Liver (tissue), 9 donors: ENCODE measurements around the gene AGPAT1. TPM values are rescaled to one million over a fixed set of nuclear protein-coding genes. Genes with fewer than 3 reads are reported as not detected.

Source experiments
- DNase-seq: peaks from one replicate; pipeline ENCODE4 v3.0.0-alpha.2; 2017; ENCODE audit warnings: low spot score
- H3K27ac ChIP-seq, 2 donors: one replicate each; pipeline ENCODE4 v1.7.0; 2013; ENCODE audit warnings: inconsistent platforms in 2 of 2, low read length in 2 of 2, control low read depth in 1 of 2, low read depth in 1 of 2, mild to moderate bottlenecking in 1 of 2
- H3K27me3 ChIP-seq, 4 donors: one replicate each; pipeline versions ENCODE4 v1.6.1 to v1.7.0; 2013; ENCODE audit warnings: low read length in 3 of 4, inconsistent platforms in 1 of 4, mild to moderate bottlenecking in 1 of 4, moderate library complexity in 1 of 4; ENCODE audit not compliant: control insufficient read depth in 4 of 4, insufficient read depth in 4 of 4
- H3K36me3 ChIP-seq, 4 donors: one replicate each; pipeline versions ENCODE4 v1.6.1 to v1.7.0; 2013; ENCODE audit warnings: low read length in 3 of 4, mild to moderate bottlenecking in 3 of 4, low read depth in 1 of 4, moderate library complexity in 1 of 4; ENCODE audit not compliant: control insufficient read depth in 4 of 4, insufficient read depth in 3 of 4
- H3K4me1 ChIP-seq, 4 donors: one replicate each; pipeline versions ENCODE4 v1.6.1 to v1.7.0; 2013; ENCODE audit warnings: low read length in 3 of 4, mild to moderate bottlenecking in 3 of 4, moderate library complexity in 1 of 4; ENCODE audit not compliant: control insufficient read depth in 4 of 4, insufficient read depth in 4 of 4
- H3K4me3 ChIP-seq, 3 donors: one replicate each; pipeline versions ENCODE4 v1.6.1 to v1.7.0; 2013; ENCODE audit warnings: low read length in 3 of 3, control low read depth in 1 of 3, low read depth in 1 of 3, mild to moderate bottlenecking in 1 of 3
- H3K9ac ChIP-seq, 2 donors: one replicate each; pipeline ENCODE4 v1.7.0; 2013; ENCODE audit warnings: low read length in 2 of 2, mild to moderate bottlenecking in 2 of 2, moderate library complexity in 2 of 2, control low read depth in 1 of 2, low read depth in 1 of 2
- H3K9me3 ChIP-seq, 4 donors: one replicate each; pipeline versions ENCODE4 v1.6.1 to v1.7.0; 2013; ENCODE audit warnings: low read length in 3 of 4; ENCODE audit not compliant: control insufficient read depth in 4 of 4
- EGR1 ChIP-seq, 2 donors: IDR thresholded peaks; 2 replicates each; pipeline ENCODE4 v1.6.1; 2016 to 2018; ENCODE audit warnings: antibody characterized with exemption in 2 of 2, low read depth in 2 of 2
- FOXA1 ChIP-seq: IDR thresholded peaks from 2 replicates; pipeline ENCODE4 v1.6.1; 2016; ENCODE audit warnings: antibody characterized with exemption
- FOXA2 ChIP-seq: IDR thresholded peaks from 2 replicates; pipeline ENCODE4 v1.6.1; 2016; ENCODE audit warnings: antibody characterized with exemption
- GABPA ChIP-seq, 2 donors: IDR thresholded peaks in 1 of 2; conservative IDR thresholded peaks in 1 of 2; 2 replicates each; pipeline ENCODE4 v1.6.1; 2016; ENCODE audit warnings: antibody characterized with exemption in 2 of 2, mild to moderate bottlenecking in 1 of 2, moderate library complexity in 1 of 2
- HNF4A ChIP-seq, 2 donors: conservative IDR thresholded peaks; 2 replicates each; pipeline ENCODE4 v1.6.1; 2016; ENCODE audit warnings: antibody characterized with exemption in 2 of 2, mild to moderate bottlenecking in 2 of 2
- HNF4G ChIP-seq: IDR thresholded peaks from 2 replicates; pipeline ENCODE4 v1.6.1; 2016; ENCODE audit warnings: antibody characterized with exemption
- JUND ChIP-seq, 2 donors: IDR thresholded peaks; 2 replicates each; pipeline ENCODE4 v1.6.1; 2016; ENCODE audit warnings: antibody characterized with exemption in 2 of 2
- NR2F2 ChIP-seq: IDR thresholded peaks from 2 replicates; pipeline ENCODE4 v1.6.1; 2016; ENCODE audit warnings: antibody characterized with exemption
- RAD21 ChIP-seq, 2 donors: IDR thresholded peaks; 2 replicates each; pipeline ENCODE4 v1.6.1; 2016; ENCODE audit warnings: antibody characterized with exemption in 2 of 2, mild to moderate bottlenecking in 2 of 2
- RXRA ChIP-seq, 2 donors: IDR thresholded peaks; 2 replicates each; pipeline ENCODE4 v1.6.1; 2017 to 2018; ENCODE audit warnings: antibody characterized with exemption in 2 of 2, mild to moderate bottlenecking in 1 of 2
- SP1 ChIP-seq: IDR thresholded peaks from 2 replicates; pipeline ENCODE4 v1.6.1; 2018; ENCODE audit warnings: antibody characterized with exemption, mild to moderate bottlenecking
- TAF1 ChIP-seq: conservative IDR thresholded peaks from 2 replicates; pipeline ENCODE4 v1.6.1; 2016; ENCODE audit warnings: antibody characterized with exemption, mild to moderate bottlenecking
- WGBS: extraction: QIAGEN DNeasy Blood & Tissue Kit; methylation state at CpG from one replicate; pipeline ENCODE4 v1.1.7; 2013; 5-methylcytosine and 5-hydroxymethylcytosine counted together
- polyA plus RNA-seq, 2 donors: library from polyadenylated mRNA; stranded (reverse) in 1 of 2; unstranded in 1 of 2; fragments of 200-250 nt in 1 of 2; fragments of >200 nt in 1 of 2; fragmentation: Nextera tagmentation in 1 of 2; extraction: Ambion mirVana in 1 of 2; gene quantifications; one replicate each; pipeline versions ENCODE4 v1.2.1 to v1.2.3, GENCODE V29; 2013 to 2015
- total RNA-seq, 2 donors: library from RNA; depleted of rRNA; stranded (reverse); fragments of >200 nt; gene quantifications; one replicate each; pipeline ENCODE4 v1.2.3, GENCODE V29; 2014
- TF ChIP-seq, protein P1 (sequence below): IDR thresholded peaks from 2 replicates; pipeline ENCODE4 v1.6.1; 2016; ENCODE audit warnings: antibody characterized with exemption
- TF ChIP-seq, protein P2 (sequence below): IDR thresholded peaks from 2 replicates; pipeline ENCODE4 v1.6.1; 2016; ENCODE audit warnings: antibody characterized with exemption, mild to moderate bottlenecking
- TF ChIP-seq, protein P3 (sequence below): IDR thresholded peaks from 2 replicates; pipeline ENCODE4 v1.6.1; 2016; ENCODE audit warnings: antibody characterized with exemption
- TF ChIP-seq, protein P4 (sequence below): IDR thresholded peaks from 2 replicates; pipeline ENCODE4 v1.6.1; 2016; ENCODE audit warnings: antibody characterized with exemption
- donor health status: healthy.
- donor health status: healthy.
- donor health status: healthy.
- donor health status: healthy.
- donor health status: healthy.

Gene AGPAT1
- total and polyA plus RNA-seq, 4 donors: 10.4 to 45.1 (median 17.5) TPM

DNA sequence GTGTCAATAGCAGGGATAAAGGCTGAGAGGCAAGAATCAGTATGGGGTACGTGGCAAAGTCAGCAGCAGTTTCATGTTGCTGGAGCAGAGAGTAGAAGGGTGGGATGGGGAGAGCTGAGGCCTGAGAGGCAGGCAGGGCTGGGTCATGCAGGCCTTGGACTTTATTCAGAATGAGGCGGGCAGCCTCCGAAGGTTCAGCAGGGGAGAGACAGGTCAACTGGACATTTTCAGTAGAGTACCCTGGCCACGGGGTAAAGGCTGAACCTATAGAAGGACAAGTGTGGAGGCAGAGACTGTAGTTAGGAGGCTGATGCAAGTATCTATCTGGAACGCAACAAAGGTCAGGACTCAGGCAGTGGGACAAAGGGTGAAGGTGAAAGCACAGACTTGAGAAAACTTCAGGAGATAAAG is 34.3 kb upstream of the AGPAT1 start:
- no peak overlapping the region for H3K9ac ChIP-seq
- no peak overlapping the region for H3K27ac ChIP-seq
- H3K36me3 ChIP-seq: no peaks in the 10 kb centered on the region
- no peak overlapping the region for H3K4me3 ChIP-seq
- 77% methylated on average over 5 of the region's 5 CpGs for WGBS
- no peaks in the 10 kb centered on the region for H3K4me1 ChIP-seq
- H3K27me3 ChIP-seq: no peaks in the 10 kb centered on the region
- DNase-seq: no peak
- TF ChIP-seq, protein P1, sequence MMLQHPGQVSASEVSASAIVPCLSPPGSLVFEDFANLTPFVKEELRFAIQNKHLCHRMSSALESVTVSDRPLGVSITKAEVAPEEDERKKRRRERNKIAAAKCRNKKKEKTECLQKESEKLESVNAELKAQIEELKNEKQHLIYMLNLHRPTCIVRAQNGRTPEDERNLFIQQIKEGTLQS: no peak
- TF ChIP-seq, protein P2, sequence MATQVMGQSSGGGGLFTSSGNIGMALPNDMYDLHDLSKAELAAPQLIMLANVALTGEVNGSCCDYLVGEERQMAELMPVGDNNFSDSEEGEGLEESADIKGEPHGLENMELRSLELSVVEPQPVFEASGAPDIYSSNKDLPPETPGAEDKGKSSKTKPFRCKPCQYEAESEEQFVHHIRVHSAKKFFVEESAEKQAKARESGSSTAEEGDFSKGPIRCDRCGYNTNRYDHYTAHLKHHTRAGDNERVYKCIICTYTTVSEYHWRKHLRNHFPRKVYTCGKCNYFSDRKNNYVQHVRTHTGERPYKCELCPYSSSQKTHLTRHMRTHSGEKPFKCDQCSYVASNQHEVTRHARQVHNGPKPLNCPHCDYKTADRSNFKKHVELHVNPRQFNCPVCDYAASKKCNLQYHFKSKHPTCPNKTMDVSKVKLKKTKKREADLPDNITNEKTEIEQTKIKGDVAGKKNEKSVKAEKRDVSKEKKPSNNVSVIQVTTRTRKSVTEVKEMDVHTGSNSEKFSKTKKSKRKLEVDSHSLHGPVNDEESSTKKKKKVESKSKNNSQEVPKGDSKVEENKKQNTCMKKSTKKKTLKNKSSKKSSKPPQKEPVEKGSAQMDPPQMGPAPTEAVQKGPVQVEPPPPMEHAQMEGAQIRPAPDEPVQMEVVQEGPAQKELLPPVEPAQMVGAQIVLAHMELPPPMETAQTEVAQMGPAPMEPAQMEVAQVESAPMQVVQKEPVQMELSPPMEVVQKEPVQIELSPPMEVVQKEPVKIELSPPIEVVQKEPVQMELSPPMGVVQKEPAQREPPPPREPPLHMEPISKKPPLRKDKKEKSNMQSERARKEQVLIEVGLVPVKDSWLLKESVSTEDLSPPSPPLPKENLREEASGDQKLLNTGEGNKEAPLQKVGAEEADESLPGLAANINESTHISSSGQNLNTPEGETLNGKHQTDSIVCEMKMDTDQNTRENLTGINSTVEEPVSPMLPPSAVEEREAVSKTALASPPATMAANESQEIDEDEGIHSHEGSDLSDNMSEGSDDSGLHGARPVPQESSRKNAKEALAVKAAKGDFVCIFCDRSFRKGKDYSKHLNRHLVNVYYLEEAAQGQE: no peak
- no peak for TF ChIP-seq EGR1 (IDR thresholded peaks at IDR 0.05; ENCODE audit: low read depth in 2 of 2)
- TF ChIP-seq, protein P3, sequence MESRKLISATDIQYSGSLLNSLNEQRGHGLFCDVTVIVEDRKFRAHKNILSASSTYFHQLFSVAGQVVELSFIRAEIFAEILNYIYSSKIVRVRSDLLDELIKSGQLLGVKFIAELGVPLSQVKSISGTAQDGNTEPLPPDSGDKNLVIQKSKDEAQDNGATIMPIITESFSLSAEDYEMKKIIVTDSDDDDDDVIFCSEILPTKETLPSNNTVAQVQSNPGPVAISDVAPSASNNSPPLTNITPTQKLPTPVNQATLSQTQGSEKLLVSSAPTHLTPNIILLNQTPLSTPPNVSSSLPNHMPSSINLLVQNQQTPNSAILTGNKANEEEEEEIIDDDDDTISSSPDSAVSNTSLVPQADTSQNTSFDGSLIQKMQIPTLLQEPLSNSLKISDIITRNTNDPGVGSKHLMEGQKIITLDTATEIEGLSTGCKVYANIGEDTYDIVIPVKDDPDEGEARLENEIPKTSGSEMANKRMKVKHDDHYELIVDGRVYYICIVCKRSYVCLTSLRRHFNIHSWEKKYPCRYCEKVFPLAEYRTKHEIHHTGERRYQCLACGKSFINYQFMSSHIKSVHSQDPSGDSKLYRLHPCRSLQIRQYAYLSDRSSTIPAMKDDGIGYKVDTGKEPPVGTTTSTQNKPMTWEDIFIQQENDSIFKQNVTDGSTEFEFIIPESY: no peak
- TF ChIP-seq JUND (IDR thresholded peaks at IDR 0.05): no peak
- no peak for TF ChIP-seq NR2F2
- TF ChIP-seq RAD21 (IDR thresholded peaks at IDR 0.05): no peak
- no peak for TF ChIP-seq HNF4G
- TF ChIP-seq TAF1: no peak
- no peak for TF ChIP-seq FOXA1
- no peak for TF ChIP-seq HNF4A (conservative IDR thresholded peaks at IDR 0.05)
- TF ChIP-seq RXRA (IDR thresholded peaks at IDR 0.05): no peak
- TF ChIP-seq GABPA (IDR thresholded peaks at IDR 0.05 in 1 of 2, conservative IDR thresholded peaks at IDR 0.05 in 1 of 2): no peak
- no peak for TF ChIP-seq FOXA2
- H3K9me3 ChIP-seq: no peaks in the 10 kb centered on the region

DNA sequence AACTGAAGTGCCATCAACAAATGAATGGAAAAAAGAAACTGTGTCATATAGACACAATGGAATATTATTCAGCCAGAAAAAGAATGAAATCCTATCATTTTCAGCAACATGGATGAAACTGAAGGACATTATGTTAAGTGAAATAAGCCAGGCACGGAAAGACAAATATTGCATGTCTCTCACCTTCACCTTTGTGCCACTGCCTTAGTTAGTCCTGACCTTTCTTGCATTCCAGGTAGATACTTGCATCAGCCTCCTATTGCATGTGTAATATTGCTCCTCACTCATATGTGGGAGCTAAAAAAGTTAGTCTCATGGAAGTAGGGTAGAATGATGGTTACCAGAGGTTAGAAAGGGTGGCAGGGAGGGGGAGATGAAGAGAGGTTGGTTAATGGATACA is 33.1 kb upstream of the AGPAT1 start:
- Histone ChIP-seq H3K27me3 (no peaks in the 10 kb centered on the region), H3K9ac (no peak overlapping the region), H3K4me1 (no peaks in the 10 kb centered on the region), H3K9me3 (no peaks in the 10 kb centered on the region), H3K36me3 (no peaks in the 10 kb centered on the region), H3K27ac (no peak overlapping the region), H3K4me3 (no peak overlapping the region)
- TF ChIP-seq SP1: peak; percentile 37
- TF ChIP-seq, protein P4, sequence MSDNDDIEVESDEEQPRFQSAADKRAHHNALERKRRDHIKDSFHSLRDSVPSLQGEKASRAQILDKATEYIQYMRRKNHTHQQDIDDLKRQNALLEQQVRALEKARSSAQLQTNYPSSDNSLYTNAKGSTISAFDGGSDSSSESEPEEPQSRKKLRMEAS: no peak
- peak in 1 of 2 donors; percentile 41 for TF ChIP-seq RXRA (IDR thresholded peaks at IDR 0.05)
- TF ChIP-seq EGR1 (IDR thresholded peaks at IDR 0.05; ENCODE audit: low read depth in 2 of 2): no peak
- no peak for DNase-seq
- 59% methylated on average over 1 of the region's 1 CpG for whole genome bisulfite sequencing
